Stimulated activated naive CD8-positive, alpha-beta T cell treated with anti-CD3 and anti-CD28 coated beads, Interleukin-15, Interleukin-2, amounts not matched to agents 100 ng/mL and 50 ng/mL, for 24 hours (primary cell): Measurements from ENCODE around the gene PLAAT2.
"Not testable (repeated sequence)": the region's sequence is repeated elsewhere in the genome, so short reads cannot be mapped to it uniquely, and the experiment has no call there.

ENCODE experiments used
- H3K27ac Mint-ChIP-seq: one replicate; pipeline ENCODE4 v1.8.0; 2021; ENCODE audit warnings: mild to moderate bottlenecking, mixed read lengths
- H3K27me3 Mint-ChIP-seq: one replicate; pipeline ENCODE4 v1.8.0; 2021; ENCODE audit warnings: mixed read lengths
- H3K36me3 Mint-ChIP-seq: one replicate; pipeline ENCODE4 v1.8.0; 2021; ENCODE audit warnings: low read depth, mixed read lengths
- H3K4me1 Mint-ChIP-seq: one replicate; pipeline ENCODE4 v1.8.0; 2021; ENCODE audit warnings: low read depth, mixed read lengths
- H3K4me3 Mint-ChIP-seq: one replicate; pipeline ENCODE4 v1.8.0; 2021; ENCODE audit warnings: mild to moderate bottlenecking, mixed read lengths
- H3K9me3 Mint-ChIP-seq: one replicate; pipeline ENCODE4 v1.8.0; 2021; ENCODE audit warnings: mixed read lengths

The PLAAT2 gene

DNA sequence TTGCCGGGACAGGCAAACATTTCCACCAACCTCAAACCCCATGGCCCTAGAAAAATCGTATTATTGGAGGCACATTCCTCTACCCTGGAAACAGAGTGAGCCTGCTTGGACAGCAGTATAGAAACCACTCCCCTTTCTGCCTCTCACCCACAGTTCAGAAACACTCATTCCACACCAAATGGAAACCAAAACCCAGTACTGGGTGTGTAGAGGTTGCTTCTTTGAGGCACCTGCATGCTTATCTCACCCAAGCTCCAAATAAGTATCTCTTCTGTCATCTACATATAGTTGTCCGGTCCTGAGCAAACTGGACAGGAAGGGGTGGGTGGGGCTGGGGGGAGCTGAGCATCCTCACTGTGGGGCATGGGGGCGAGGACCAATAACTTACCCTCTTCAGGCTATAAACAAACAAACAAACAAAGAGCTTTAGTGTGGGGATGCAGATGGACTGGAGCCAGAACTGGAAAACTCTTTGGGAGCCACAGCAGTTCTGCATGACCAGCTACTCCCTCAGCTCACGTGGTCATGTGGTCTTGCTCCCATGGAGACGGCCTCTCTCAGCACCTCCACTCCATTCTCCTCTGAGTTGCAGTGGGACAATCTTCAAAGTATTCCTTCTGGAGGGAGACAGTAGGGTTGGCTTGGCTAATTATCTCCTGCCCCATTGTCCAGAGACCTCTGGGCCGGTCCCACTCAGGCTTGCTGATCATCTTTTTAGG, 1.0 kb upstream of the PLAAT2 start:
- Mint-ChIP-seq H3K4me3 (no peak overlapping the region), H3K27me3 (no peaks in the 10 kb centered on the region), H3K4me1 (peaks cover 70% of the 10 kb centered on the region), H3K36me3 (no peaks in the 10 kb centered on the region), H3K27ac (no peak overlapping the region), H3K9me3 (no peaks in the 10 kb centered on the region)

DNA sequence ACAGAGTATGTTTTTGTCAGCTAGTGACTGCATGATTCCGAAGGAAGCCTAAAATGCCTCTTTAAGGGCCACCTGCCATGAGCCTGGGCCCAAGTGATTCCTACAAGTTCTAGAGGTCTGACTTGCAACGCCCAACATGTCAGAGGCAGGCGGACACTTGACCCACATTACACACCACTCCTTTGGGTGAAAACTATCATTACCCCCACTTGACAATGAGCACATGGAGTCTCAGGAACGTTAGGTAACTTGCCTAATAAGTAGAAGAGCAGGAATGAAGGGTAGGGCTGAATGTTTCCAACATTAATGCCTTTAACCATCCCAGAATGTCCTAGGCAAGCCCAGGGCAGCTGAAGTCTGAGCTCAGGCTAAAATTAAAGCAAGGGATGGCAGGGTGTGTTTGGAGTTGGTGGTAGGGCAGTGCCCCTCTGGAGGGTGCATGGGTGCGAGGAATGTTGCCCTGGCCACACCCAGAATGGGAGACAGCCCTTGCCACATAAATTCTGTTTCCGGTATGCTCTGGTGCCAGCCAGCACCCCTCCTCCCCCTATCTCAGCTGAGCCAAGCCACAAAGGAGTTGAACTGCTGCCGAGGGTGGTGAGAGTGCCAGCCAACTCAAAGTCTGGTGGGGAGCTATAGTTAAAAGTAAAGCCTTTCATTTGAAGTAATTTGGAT, 2.5 kb downstream of the PLAAT2 start:
- Mint-ChIP-seq H3K4me3 (no peak overlapping the region), H3K9me3 (no peaks in the 10 kb centered on the region), H3K36me3 (no peaks in the 10 kb centered on the region), H3K4me1 (peaks cover 45% of the 10 kb centered on the region), H3K27me3 (no peaks in the 10 kb centered on the region), H3K27ac (no peak overlapping the region)

DNA sequence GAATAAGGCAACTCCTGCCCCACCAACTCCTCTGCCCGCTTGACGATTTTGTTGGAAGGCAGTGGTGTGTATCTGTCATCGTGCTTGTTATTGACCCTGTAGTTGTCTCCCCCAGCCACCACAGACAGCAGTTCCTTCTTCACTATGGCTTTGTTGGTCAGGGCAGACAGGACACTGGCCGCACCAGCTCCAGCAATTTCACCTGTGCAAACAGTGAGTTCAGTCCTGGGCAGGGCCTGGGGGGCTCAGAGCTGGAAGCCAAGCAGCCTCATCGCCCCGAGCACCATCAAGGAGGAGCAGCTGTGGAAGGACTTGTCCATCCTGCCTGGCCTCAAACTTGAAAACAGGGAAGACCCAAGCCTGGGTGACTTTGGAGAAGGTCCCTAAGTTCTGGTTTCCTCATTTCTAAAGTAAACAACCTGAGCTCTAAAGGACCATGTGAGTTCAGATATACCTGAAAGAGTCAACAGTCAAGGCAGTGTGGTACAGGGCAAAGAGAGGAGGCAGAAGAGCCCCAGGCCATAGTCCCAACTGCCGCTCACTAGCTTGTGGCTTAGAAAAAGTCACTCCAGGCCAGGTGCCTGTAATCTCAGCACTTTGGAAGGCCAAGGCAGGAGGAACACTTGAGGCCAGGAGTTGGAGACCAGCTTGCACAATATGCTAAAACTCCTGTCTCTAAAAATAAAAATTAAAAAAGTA, 4.6 kb downstream of the PLAAT2 start:
- Mint-ChIP-seq H3K4me3 (no peak overlapping the region), H3K27me3 (no peaks in the 10 kb centered on the region), H3K9me3 (no peaks in the 10 kb centered on the region), H3K4me1 (peaks cover 40% of the 10 kb centered on the region), H3K36me3 (no peaks in the 10 kb centered on the region), H3K27ac (no peak overlapping the region)

DNA sequence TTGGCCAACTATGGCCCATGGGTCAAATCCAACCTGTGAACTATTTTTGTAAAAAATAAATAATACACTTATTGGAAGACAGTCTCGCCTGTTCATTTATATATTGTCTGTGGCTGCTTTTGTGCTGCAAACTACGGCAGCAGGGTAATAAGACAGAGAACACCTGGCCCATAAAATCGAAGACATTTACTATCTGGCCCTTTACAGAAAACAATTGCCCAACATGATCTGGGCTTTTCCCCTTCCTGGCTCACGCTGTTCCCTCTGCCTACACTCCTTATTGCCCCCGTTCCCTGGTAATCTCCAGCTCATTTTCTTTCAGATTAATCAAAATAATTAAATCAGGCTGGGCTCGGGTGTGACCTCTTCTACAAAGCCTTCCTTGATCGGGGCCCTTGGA, 5.6 kb downstream of the PLAAT2 start:
- peaks cover 47% of the 10 kb centered on the region for H3K4me1 Mint-ChIP-seq
- no peak overlapping the region for H3K27ac Mint-ChIP-seq
- no peaks in the 10 kb centered on the region for H3K36me3 Mint-ChIP-seq
- H3K9me3 Mint-ChIP-seq, result no peaks in the 10 kb centered on the region
- H3K27me3 Mint-ChIP-seq, result no peaks in the 10 kb centered on the region
- no peak overlapping the region for H3K4me3 Mint-ChIP-seq

DNA sequence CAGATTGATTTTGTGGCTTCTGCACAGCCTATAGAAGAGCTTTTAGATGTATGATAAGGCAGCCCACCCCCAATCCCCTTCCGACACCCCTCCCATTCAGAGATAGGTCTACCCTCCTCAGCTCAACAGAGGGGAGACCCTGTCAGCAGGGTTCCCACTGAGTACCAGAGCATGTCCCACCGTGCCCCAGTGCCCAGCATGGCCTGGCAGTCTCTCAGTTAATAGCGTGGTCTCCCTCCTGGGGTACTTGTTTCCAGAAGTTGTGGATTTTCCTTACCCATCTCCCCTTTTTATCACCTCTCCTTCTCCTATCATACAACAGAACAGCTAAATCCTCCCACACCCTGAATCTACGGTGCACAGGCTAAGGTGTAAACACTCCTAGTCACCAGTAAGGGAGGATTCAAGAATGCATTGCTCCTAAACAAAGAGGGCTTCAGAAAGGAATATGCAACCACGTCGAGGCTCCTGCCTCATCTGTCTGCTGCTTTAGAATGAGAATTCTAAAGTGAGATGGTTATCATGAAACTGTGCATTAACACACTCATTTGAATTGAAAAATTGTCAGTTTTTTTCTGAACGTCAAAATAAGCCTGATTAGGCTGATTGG, 6.7 kb downstream of the PLAAT2 start:
- H3K9me3 Mint-ChIP-seq, result no peaks in the 10 kb centered on the region
- peaks cover 49% of the 10 kb centered on the region for H3K4me1 Mint-ChIP-seq
- H3K36me3 Mint-ChIP-seq, result no peaks in the 10 kb centered on the region
- no peak overlapping the region for H3K27ac Mint-ChIP-seq
- H3K4me3 Mint-ChIP-seq, result no peak overlapping the region
- H3K27me3 Mint-ChIP-seq, result no peaks in the 10 kb centered on the region

DNA sequence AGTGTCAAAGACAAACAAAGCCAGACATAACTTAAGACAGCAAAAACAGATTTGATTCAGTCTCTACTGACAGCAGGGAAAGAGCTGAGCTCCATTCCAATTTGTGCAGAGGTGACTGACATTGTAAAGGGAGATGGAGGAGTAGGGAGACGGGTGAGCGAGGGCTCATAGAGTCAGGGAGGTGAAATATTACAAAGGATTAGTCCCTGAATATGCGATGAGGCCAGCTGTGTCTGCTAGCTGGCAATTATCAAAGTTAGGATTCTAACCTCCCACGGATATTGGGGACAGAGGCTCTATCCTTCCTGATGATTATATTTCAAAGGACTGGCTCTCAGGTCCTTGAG, 8.3 kb downstream of the PLAAT2 start:
- Mint-ChIP-seq H3K4me3 (no peak overlapping the region), H3K27ac (peak overlapping the region; percentile 24), H3K36me3 (no peaks in the 10 kb centered on the region), H3K4me1 (peaks cover 44% of the 10 kb centered on the region), H3K27me3 (no peaks in the 10 kb centered on the region), H3K9me3 (no peaks in the 10 kb centered on the region)

DNA sequence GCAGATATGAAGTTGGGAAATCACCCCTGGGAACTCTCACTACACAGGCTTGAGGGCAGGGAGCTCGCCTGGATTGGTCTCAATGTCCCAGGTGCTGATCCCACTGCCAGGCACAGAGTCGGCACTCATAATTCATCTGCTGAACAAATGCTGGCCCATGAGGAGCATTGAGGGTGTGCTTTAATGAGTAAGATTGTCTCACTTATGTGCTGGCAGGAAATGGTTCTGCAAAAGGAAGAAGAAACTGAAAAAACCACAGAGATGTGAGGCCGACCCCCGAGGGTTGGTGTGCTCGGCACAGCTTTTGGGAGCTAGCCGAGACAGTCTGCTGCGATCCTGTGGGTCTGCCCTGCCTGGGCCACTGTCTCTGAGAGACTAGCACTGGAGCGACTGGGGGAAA, 9.4 kb downstream of the PLAAT2 start:
- H3K36me3 Mint-ChIP-seq, result no peaks in the 10 kb centered on the region
- no peaks in the 10 kb centered on the region for H3K9me3 Mint-ChIP-seq
- peak overlapping the region; percentile 94 for H3K27ac Mint-ChIP-seq
- H3K27me3 Mint-ChIP-seq, result no peaks in the 10 kb centered on the region
- H3K4me1 Mint-ChIP-seq, result peaks cover 47% of the 10 kb centered on the region
- H3K4me3 Mint-ChIP-seq, result peak overlapping the region; percentile 69

DNA sequence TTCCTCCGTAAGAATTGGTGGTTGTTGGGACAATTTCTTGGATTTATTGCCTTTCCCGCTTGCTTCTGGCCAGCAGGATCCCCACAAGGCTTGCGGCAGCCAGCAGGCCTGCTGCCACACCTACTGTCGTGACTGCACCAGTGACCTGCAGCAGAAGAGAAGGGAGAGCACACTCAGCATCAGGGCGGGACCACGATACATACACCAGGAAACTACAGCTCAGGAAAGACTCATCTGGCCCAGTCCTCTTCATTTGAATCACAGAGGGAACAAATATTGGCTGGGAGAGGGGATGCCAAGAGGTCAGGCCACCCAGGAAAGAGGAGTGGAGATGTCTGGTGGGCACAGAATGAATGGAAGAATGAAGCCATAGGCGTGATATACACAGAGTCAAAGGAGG, 10.3 kb downstream of the PLAAT2 start:
- peaks cover 47% of the 10 kb centered on the region for H3K4me1 Mint-ChIP-seq
- no peaks in the 10 kb centered on the region for H3K36me3 Mint-ChIP-seq
- H3K9me3 Mint-ChIP-seq, result no peaks in the 10 kb centered on the region
- no peaks in the 10 kb centered on the region for H3K27me3 Mint-ChIP-seq
- H3K4me3 Mint-ChIP-seq, result peak overlapping the region; percentile 69
- H3K27ac Mint-ChIP-seq, result peak overlapping the region; percentile 94

DNA sequence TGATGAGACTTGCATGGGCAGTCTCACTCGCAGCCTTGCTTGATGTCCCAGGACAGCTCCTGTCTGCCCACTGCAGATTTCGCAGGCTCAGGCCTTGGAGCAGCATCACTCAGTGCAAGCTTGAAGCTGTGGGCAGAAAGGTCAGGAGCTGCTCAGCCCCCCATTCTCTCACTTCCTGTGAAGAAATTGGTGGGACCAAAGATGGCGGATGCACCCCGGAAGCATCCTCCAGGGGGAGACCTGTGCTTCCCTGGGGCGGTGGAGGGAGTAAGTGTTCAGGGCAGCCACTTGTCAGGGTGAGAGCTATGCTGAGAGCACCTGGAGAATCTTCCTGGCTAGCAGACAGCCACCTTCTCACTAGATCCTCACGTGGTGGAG, 11.3 kb downstream of the PLAAT2 start:
- Mint-ChIP-seq H3K27me3 (no peaks in the 10 kb centered on the region), H3K9me3 (no peaks in the 10 kb centered on the region), H3K36me3 (peaks cover 2% of the 10 kb centered on the region), H3K27ac (peak overlapping the region; percentile 94), H3K4me3 (peak overlapping the region; percentile 82), H3K4me1 (peaks cover 47% of the 10 kb centered on the region)

DNA sequence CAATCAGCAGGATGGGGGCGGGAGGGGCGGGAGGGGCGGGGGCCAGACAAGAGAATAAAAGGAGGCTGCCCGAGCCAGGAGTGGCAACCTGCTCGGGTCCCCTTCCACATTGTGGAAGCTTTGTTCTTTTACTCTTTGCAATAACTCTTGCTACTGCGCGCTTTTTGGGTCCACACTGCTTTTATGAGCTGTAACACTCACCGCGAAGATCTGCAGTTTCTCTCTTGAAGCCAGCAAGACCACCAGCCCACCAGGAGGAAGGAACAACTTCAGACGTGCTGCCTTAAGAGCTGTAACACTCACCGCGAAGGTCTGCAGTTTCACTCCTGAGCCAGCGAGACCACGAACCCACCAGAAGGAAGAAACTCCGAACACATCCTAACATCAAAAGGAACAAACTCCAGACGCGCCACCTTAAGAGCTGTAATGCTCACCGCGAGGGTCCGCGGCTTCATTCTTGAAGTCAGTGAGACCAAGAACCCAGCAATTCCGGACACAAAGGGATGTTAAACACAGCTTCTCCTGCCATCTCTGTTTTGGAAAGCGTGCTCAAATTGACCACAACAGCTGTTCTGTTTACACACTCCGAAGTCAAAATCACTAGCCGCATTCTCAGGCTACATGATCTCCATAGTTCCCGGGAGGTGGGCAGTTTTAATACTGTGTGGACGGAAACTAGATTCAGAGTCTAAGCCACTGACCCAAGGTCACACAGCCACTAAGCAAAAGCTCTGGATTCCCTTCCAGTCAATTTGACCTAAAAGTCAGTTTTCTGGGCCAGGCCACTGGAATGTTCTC, 11.9 kb downstream of the PLAAT2 start:
- H3K36me3 Mint-ChIP-seq, result peaks cover 8% of the 10 kb centered on the region
- peak overlapping the region; percentile 94 for H3K27ac Mint-ChIP-seq
- H3K27me3 Mint-ChIP-seq, result no peaks in the 10 kb centered on the region
- H3K4me1 Mint-ChIP-seq, result peaks cover 47% of the 10 kb centered on the region
- H3K4me3 Mint-ChIP-seq, result peak overlapping the region; percentile 82
- no peaks in the 10 kb centered on the region for H3K9me3 Mint-ChIP-seq

DNA sequence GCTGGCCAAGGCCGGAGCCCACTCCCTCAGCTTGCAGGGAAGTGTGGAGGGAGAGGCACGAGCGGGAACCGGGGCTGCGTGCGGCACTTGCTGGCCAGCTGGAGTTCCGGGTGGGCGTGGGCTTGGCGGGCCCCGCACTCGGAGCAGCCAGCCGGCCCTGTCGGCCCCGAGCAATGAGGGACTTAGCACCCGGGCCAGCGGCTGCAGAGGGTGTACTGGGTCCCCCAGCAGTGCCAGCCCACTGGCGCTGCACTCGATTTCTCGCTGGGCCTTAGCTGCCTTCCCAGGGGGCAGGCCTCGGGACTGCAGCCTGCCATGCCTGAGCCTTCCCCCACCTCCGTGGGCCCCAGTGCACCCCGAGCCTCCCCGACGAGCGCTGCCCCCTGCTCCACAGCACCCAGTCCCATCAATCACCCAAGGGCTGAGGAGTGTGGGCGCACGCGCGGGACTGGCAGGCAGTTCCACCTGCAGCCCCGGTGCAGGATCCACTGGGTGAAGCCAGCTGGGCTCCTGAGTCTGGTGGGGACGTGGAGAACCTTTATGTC, 13.0 kb downstream of the PLAAT2 start:
- peaks cover 47% of the 10 kb centered on the region for H3K4me1 Mint-ChIP-seq
- not testable (repeated sequence) for H3K27me3 Mint-ChIP-seq, H3K9me3 Mint-ChIP-seq, H3K27ac Mint-ChIP-seq, H3K4me3 Mint-ChIP-seq
- H3K36me3 Mint-ChIP-seq, result peaks cover 12% of the 10 kb centered on the region

DNA sequence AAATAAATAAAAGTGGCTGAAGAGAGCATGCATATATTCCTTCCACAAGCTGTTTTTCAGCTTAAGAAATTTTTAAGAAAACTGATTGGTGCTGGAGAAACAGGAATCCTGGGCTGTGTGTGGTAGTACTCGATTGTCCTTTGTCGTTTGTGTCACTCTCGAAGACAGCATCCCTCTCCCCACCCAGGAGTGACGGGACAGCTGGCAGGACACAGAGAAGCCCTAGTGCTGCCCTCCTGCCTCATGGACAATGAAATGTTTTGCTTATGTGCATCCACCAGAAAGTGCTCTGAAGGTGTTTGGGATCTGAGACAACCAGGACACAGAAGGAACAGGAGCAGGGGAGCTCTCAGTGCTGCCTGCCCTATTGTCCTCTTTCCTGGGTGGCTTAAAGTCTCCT, 13.8 kb downstream of the PLAAT2 start:
- H3K27ac Mint-ChIP-seq, result no peak overlapping the region
- H3K4me1 Mint-ChIP-seq, result peaks cover 41% of the 10 kb centered on the region
- H3K27me3 Mint-ChIP-seq, result no peaks in the 10 kb centered on the region
- no peaks in the 10 kb centered on the region for H3K9me3 Mint-ChIP-seq
- no peak overlapping the region for H3K4me3 Mint-ChIP-seq
- H3K36me3 Mint-ChIP-seq, result peaks cover 12% of the 10 kb centered on the region

DNA sequence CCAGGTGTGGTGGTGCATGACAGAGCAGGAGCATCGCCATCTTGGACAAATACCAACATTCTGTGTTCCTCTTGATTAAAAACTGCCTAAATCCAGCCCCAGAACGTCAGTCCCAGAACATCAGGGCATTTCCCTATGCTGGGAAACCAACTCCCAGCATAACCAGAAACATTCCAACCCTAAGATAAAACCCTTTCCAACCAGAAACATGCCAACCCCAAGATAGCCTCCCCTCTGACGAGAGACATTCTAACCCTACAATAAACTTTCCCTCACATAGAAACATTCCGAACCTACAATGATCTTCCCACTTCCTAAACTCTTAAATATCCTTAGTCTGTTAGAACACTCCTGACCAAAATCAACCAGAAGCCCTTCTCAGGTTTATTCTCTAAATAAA, 15.0 kb downstream of the PLAAT2 start:
- peaks cover 38% of the 10 kb centered on the region for H3K4me1 Mint-ChIP-seq
- no peak overlapping the region for H3K4me3 Mint-ChIP-seq
- no peaks in the 10 kb centered on the region for H3K27me3 Mint-ChIP-seq

DNA sequence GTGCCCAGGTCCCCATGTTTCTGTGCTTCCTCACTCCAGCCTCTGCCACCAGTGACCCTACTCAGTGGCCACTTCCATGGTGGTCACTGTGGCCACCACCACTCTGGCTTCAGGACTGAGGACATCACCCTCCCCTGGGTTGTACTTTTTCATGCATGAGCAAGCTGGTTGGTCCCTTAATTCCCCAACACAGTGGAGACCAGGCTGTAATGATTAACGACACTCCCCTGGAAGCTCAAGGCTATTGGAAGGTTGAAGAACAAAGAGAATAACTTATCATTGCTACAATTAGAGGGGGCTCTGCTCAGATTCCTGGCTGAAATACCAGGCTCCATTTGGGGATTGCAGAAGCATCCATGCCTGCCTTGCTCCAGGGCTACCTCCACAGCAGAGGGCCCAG, 16.1 kb downstream of the PLAAT2 start:
- H3K27me3 Mint-ChIP-seq, result no peaks in the 10 kb centered on the region
- H3K9me3 Mint-ChIP-seq, result no peaks in the 10 kb centered on the region
- H3K4me3 Mint-ChIP-seq, result no peak overlapping the region
- no peak overlapping the region for H3K27ac Mint-ChIP-seq
- peaks cover 12% of the 10 kb centered on the region for H3K36me3 Mint-ChIP-seq
- peaks cover 37% of the 10 kb centered on the region for H3K4me1 Mint-ChIP-seq

More for the DNA sequence above, 15.0 kb downstream of the PLAAT2 start:
- no peaks in the 10 kb centered on the region for H3K9me3 Mint-ChIP-seq
- H3K36me3 Mint-ChIP-seq, result peaks cover 12% of the 10 kb centered on the region
- H3K27ac Mint-ChIP-seq, result no peak overlapping the region
